Astrocyte (in vitro differentiated cells and primary cell): ENCODE data around the gene NT5C3B. TPM values are rescaled to one million over a fixed set of nuclear protein-coding genes. Genes with fewer than 3 reads are reported as not detected.

Experiments
- DNase-seq: peaks from one replicate; pipeline ENCODE4 v3.0.0-alpha.2; 2010; ENCODE audit warnings: low read depth
- FAIRE-seq: peaks from 2 replicates; lab custom pipeline; 2011; peaks lifted over from hg19 to GRCh38; lab: Jason Lieb, UNC
- H2AFZ ChIP-seq: 2 replicates; pipeline ENCODE4 v1.6.0; 2012; ENCODE audit warnings: low read depth, low read length, inconsistent platforms
- H3K27ac ChIP-seq: 2 replicates; pipeline ENCODE4 v1.5.1; 2011; ENCODE audit warnings: low read depth, low read length, inconsistent platforms
- H3K27me3 ChIP-seq: 2 replicates; pipeline ENCODE4 v1.6.0; 2011; ENCODE audit warnings: low read length, inconsistent platforms; ENCODE audit not compliant: insufficient read depth
- H3K36me3 ChIP-seq: 2 replicates; pipeline ENCODE4 v1.5.1; 2011; ENCODE audit warnings: low read length, inconsistent platforms; ENCODE audit not compliant: insufficient read depth
- H3K4me1 ChIP-seq: 2 replicates; pipeline ENCODE4 v1.5.1; 2011; ENCODE audit warnings: low read length, inconsistent platforms; ENCODE audit not compliant: insufficient read depth
- H3K4me2 ChIP-seq: 2 replicates; pipeline ENCODE4 v1.6.0; 2012; ENCODE audit warnings: low read length, inconsistent platforms
- H3K4me3 ChIP-seq: 2 replicates; pipeline ENCODE4 v1.5.1; 2011; ENCODE audit warnings: low read depth, mild to moderate bottlenecking, low read length, inconsistent platforms; ENCODE audit not compliant: insufficient read depth
- H3K79me2 ChIP-seq: 2 replicates; pipeline ENCODE4 v1.6.0; 2012; ENCODE audit warnings: mild to moderate bottlenecking, low read length, inconsistent platforms; ENCODE audit not compliant: insufficient read depth
- H3K9ac ChIP-seq: 2 replicates; pipeline ENCODE4 v1.6.0; 2012; ENCODE audit warnings: mild to moderate bottlenecking, low read length, inconsistent platforms
- H3K9me3 ChIP-seq: 2 replicates; pipeline ENCODE4 v1.5.1; 2012; ENCODE audit warnings: low read depth, mild to moderate bottlenecking, low read length, inconsistent platforms; ENCODE audit not compliant: insufficient read depth
- H4K20me1 ChIP-seq: 2 replicates; pipeline ENCODE4 v1.6.0; 2012; ENCODE audit warnings: low read length, inconsistent platforms; ENCODE audit not compliant: insufficient read depth
- H3K27ac Mint-ChIP-seq: one replicate; pipeline ENCODE4 v1.8.0; 2021; ENCODE audit warnings: mild to moderate bottlenecking, mixed read lengths; ENCODE audit not compliant: unreplicated experiment
- H3K27me3 Mint-ChIP-seq: one replicate; pipeline ENCODE4 v1.8.0; 2021; ENCODE audit warnings: low read depth, mixed read lengths; ENCODE audit not compliant: unreplicated experiment
- H3K36me3 Mint-ChIP-seq: one replicate; pipeline ENCODE4 v1.8.0; 2021; ENCODE audit warnings: low read depth, mixed read lengths; ENCODE audit not compliant: unreplicated experiment
- H3K4me1 Mint-ChIP-seq: one replicate; pipeline ENCODE4 v1.8.0; 2021; ENCODE audit warnings: low read depth, mixed read lengths; ENCODE audit not compliant: unreplicated experiment
- H3K4me3 Mint-ChIP-seq: one replicate; pipeline ENCODE4 v1.8.0; 2021; ENCODE audit warnings: mild to moderate bottlenecking, moderate library complexity, mixed read lengths; ENCODE audit not compliant: unreplicated experiment
- H3K9me3 Mint-ChIP-seq: one replicate; pipeline ENCODE4 v1.8.0; 2021; ENCODE audit warnings: mild to moderate bottlenecking, mixed read lengths; ENCODE audit not compliant: unreplicated experiment
- CTCF ChIP-seq: IDR thresholded peaks from 2 replicates; pipeline ENCODE4 v1.5.1; 2011; ENCODE audit warnings: low read depth, mild to moderate bottlenecking, inconsistent platforms, low read length, moderate library complexity; ENCODE audit not compliant: insufficient read depth
- EZH2 ChIP-seq: IDR thresholded peaks from 2 replicates; pipeline ENCODE4 v1.6.1; 2012; ENCODE audit warnings: mild to moderate bottlenecking, low read length, inconsistent platforms; ENCODE audit not compliant: insufficient read depth
- total RNA-seq: library from RNA; stranded (reverse); gene quantifications from 2 replicates; pipeline ENCODE4 v1.2.1, GENCODE V29; 2021

The NT5C3B gene
- total RNA-seq, 1 donor from 2014 or later, result 56.1 TPM

GRCh38 chr17:41785091-41785858 lies 50.8 kb downstream of the NT5C3B start:
- H3K27ac Mint-ChIP-seq, result peak overlapping the region; percentile 75

GRCh38 chr17:41784207-41784744 lies 51.8 kb downstream of the NT5C3B start:
- Histone ChIP-seq H3K4me2 (peak overlapping the region; percentile 87), H3K27me3 (no peaks in the 10 kb centered on the region), H3K9me3 (no peaks in the 10 kb centered on the region), H3K4me1 (peaks cover 22% of the 10 kb centered on the region), H3K79me2 (peaks cover 41% of the 10 kb centered on the region), H2AFZ (no peak overlapping the region), H4K20me1 (peaks cover 39% of the 10 kb centered on the region), H3K27ac (no peak overlapping the region), H3K9ac (peak overlapping the region; percentile 76), H3K36me3 (no peaks in the 10 kb centered on the region), H3K4me3 (peak overlapping the region; percentile 32)
- Mint-ChIP-seq H3K27ac (peak overlapping the region; percentile 75), H3K27me3 (no peaks in the 10 kb centered on the region), H3K9me3 (no peaks in the 10 kb centered on the region), H3K36me3 (peaks cover 12% of the 10 kb centered on the region), H3K4me1 (peaks cover 33% of the 10 kb centered on the region), H3K4me3 (peak overlapping the region; percentile 92)
- DNase-seq, result peak; percentile 77
- TF ChIP-seq CTCF (no peak), EZH2 (no peak)
- no peak for FAIRE-seq

More at GRCh38 chr17:41785091-41785858, 50.8 kb downstream of the NT5C3B start:
- peaks cover 34% of the 10 kb centered on the region for H3K79me2 ChIP-seq
- DNase-seq (no peak), FAIRE-seq (no peak)
- no peaks in the 10 kb centered on the region for H3K27me3 ChIP-seq
- no peak overlapping the region for H2AFZ ChIP-seq
- peaks cover 12% of the 10 kb centered on the region for H3K36me3 Mint-ChIP-seq
- no peaks in the 10 kb centered on the region for H3K27me3 Mint-ChIP-seq
- no peaks in the 10 kb centered on the region for H3K9me3 Mint-ChIP-seq
- no peak overlapping the region for H3K27ac ChIP-seq
- TF ChIP-seq EZH2 (no peak), CTCF (no peak)
- peak overlapping the region; percentile 67 for H3K4me3 ChIP-seq
- H4K20me1 ChIP-seq, result peaks cover 33% of the 10 kb centered on the region
- peaks cover 35% of the 10 kb centered on the region for H3K4me1 Mint-ChIP-seq
- no peaks in the 10 kb centered on the region for H3K9me3 ChIP-seq
- H3K4me3 Mint-ChIP-seq, result peak overlapping the region; percentile 92
- H3K4me2 ChIP-seq, result peak overlapping the region; percentile 87
- H3K36me3 ChIP-seq, result no peaks in the 10 kb centered on the region
- peaks cover 22% of the 10 kb centered on the region for H3K4me1 ChIP-seq
- peak overlapping the region; percentile 76 for H3K9ac ChIP-seq

- FAIRE-seq, result no peak
- H4K20me1 ChIP-seq, result peaks cover 50% of the 10 kb centered on the region
These were observed 53.9 kb downstream of the NT5C3B start for GRCh38 chr17:41782142-41782541.

More at GRCh38 chr17:41782142-41782541, 53.9 kb downstream of the NT5C3B start:
- Histone ChIP-seq H2AFZ (no peak overlapping the region), H3K79me2 (peaks cover 41% of the 10 kb centered on the region), H3K9ac (no peak overlapping the region), H3K4me3 (no peak overlapping the region), H3K36me3 (no peaks in the 10 kb centered on the region), H3K27me3 (no peaks in the 10 kb centered on the region), H3K9me3 (no peaks in the 10 kb centered on the region), H3K4me1 (peaks cover 36% of the 10 kb centered on the region), H3K4me2 (no peak overlapping the region), H3K27ac (no peak overlapping the region)
- no peaks in the 10 kb centered on the region for H3K27me3 Mint-ChIP-seq
- peaks cover 12% of the 10 kb centered on the region for H3K36me3 Mint-ChIP-seq
- H3K4me3 Mint-ChIP-seq, result peak overlapping the region; percentile 68
- no peak for DNase-seq
- peak overlapping the region; percentile 89 for H3K27ac Mint-ChIP-seq
- H3K4me1 Mint-ChIP-seq, result peaks cover 37% of the 10 kb centered on the region
- TF ChIP-seq CTCF (no peak), EZH2 (no peak)
- H3K9me3 Mint-ChIP-seq, result no peaks in the 10 kb centered on the region
